Measurements from ENCODE around the gene CHRNA5.
"Not testable (repeated sequence)": the region's sequence is repeated elsewhere in the genome, so short reads cannot be mapped to it uniquely, and the experiment has no call there.

The CHRNA5 gene

DNA sequence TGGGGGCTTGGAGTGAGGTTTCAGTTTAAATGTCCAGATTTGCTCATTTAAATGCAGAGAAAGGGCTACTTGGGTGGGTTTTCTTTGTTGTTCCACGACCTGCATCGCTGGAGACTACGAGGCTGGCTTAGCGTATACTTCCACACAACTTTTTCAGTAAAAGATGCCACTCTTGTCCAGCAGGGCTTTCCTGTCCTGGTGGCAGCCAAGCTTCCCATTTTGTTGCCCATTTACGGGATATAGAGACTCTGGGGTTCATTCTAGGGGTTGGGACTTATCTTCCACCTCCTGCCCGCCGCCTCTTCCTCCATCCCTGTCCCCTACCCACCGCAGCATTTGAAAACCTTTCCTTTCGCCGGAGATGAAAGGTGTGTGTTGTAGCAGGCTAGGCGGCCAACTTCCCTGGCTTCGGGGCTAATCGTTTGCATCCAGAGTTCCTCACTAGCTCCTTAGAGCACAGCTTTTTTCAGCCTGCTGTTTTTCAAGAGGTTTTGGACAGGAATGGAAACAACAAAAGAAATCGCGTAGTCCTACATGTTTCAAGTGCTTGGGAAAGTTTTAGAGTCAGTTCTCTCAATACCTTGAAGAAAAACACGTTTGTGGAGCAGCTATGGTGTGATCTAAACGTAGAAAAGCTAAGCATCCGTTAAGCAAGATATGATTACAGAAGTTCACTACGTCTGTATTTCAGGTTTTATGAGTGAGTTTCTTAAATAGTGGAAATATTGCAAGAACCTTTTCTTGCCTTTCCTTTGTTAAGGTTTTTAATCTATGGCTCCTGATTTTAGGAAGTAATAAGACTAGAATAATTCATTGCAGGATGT is 843 bp downstream of the CHRNA5 start:
- ATAC-seq, result no peak

DNA sequence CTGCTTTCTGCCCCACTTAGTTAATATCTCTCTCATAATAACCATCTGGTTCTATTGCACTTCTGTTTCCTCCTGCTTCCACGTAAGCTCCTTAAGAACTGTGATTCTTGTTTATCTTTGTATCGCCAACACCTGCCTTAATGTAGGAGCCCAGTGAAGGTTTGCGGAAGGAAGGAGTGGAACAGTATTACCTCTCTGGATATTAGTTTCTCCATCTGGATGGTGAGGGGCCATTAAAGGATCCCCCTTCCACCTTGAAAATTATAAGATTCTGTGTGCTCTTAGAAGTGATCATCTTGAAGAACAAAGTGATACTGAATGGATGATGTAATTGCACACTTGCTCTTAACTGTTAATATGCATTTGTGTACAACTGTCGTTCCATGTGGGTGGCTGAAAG is 2.2 kb downstream of the CHRNA5 start:
- ATAC-seq, result no peak

DNA sequence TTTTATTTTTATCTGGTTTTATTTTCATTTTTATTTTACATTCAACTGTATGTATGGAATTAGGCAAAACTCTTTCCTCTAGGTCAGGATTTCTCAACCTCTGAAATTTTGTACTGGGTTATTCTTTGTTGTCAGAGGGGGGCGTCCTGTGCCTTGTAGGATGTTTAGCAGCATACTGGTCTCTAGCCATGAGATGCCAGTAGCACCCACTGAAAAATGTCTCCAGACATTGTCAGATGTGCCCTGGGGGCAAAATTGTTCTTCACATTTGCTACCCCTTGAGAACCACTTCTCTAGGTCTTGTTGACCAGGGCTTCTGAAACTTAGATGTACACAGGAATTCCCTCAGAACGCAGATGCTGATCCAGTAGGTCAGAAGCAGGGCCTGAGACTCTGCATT is 5.4 kb downstream of the CHRNA5 start:
- ATAC-seq, result no peak

DNA sequence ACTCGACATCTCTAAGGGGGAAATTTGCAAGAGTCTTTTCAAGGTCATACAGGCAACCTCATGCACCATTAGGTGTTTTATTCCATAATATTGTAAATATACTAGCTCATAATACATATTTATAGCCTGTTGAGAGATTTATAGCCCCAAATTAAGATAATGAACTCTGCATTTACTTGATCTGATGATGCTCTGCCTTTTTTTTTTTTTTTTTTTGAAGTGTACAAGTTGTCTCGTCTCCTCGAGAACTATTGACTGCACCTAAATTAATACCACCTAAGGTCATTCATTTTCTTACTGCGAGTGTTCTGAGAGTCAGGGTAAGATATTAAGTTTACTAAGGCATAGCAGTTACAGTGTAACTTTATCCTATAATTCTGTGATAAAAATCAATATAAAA is 6.1 kb downstream of the CHRNA5 start:
- ATAC-seq, result no peak

DNA sequence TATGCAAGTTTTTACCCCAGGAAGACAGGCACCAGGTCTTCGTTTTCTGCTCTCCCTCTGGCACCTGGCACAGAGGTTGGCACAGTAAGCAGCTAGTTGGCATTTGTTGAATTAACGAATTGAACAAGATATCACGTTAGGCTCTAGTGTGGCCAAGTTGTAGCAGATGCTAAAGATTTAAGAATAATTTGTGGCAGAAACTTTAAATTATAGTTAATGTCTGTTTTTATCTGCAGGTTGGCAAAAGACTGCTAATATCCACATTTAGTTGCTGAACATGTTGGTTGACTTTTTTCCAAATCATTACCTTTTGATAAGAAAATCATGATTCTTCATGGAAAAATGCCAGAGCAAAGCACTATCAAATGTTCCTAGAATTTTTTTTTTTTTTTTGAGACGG is 8.1 kb downstream of the CHRNA5 start:
- no peak for ATAC-seq

DNA sequence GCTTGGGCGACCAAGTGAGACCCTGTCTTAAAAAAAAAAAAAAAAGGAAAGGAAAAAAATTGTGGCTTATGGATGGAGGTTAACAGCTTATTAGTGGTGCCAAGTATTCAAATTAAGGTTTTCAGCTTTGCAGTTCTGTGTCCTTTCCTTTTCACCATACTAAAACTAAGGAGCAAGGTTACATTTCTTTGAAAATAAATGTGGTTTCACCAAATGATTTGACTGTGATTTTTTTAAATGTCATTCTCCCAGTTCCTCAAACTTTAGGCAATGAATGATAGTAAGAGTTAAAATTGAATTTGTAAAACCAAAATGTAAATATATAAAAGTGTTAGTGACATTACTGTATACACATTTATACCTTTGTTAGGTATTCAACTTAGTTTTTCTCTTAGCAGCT is 9.6 kb downstream of the CHRNA5 start:
- no peak for ATAC-seq

DNA sequence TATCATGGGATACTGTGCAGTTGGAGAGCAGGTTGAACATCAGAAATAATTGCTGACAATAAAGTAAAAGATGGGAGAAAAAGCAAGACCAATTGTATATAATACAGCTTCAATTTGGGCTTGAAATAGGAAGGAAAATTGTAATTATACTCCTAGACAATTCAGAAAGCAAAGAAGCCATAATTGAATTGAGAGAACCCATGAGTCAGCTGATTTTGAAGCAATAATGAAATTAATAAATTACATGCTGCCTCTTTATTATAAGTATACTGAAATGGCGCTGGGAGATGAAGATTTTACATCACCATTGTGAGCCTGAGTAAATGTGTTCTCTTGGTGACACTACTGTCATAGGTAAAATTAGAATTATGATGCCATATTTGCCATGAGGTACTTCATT is 32.3 kb downstream of the CHRNA5 start:
- no peak for ATAC-seq

DNA sequence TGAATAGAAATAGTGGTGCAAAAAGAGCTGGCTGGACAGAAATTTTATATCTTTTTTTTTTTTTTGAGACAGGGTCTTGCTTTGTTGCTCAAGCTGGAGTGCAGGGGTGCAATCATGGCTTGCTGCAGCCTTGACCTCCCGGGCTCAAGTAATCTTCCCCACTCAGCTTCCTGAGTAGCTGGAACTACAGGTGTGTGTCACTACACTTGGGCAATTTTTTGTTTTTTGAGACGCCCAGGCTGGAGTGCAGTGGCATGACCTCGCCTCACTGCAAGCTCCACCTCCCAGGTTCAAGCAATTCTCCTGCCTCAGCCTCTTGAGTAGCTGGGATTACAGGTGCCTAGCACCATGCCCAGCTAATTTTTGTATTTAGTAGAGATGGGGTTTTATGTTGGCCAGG is 33.0 kb downstream of the CHRNA5 start:
- ATAC-seq, result no peak

DNA sequence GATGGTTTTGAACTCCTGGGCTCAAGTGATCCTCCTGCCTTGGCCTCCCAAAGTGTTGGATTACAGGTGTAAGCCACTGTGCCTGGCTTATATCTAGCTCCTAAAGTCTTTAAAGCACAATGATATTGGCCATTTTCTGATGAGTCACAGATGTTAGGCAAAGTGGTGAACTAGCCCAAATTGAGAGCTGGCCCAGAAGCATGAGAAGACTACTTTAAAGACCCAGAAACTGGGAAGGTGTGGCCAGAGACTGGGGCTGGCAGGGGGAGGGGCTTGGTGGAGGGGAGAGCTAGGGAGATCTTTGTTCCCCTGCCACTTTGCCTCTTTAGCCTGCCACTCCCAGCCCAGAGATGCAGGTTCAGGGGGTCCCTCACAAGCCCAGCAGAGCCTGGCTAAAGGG is 33.9 kb downstream of the CHRNA5 start:
- no peak for ATAC-seq

DNA sequence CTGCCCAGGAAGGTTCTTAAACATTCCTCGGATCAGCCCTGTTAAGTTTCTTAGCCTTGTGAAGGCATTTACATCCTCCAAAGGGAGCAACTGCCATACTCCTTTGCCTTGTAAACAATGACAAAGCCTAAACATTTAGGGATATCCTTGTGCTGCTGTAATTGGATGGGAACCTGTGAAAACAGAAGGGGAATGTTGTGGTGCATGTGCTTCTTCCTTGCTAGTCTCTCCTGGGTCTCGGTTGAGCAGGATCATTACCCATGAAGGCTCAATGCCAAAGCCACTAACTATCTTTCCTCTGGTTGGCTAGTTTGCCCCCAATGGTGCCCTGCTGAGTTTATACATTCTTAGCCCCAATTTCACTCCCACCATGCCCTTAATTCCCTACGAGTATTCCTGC is 38.1 kb downstream of the CHRNA5 start:
- no peak for ATAC-seq

DNA sequence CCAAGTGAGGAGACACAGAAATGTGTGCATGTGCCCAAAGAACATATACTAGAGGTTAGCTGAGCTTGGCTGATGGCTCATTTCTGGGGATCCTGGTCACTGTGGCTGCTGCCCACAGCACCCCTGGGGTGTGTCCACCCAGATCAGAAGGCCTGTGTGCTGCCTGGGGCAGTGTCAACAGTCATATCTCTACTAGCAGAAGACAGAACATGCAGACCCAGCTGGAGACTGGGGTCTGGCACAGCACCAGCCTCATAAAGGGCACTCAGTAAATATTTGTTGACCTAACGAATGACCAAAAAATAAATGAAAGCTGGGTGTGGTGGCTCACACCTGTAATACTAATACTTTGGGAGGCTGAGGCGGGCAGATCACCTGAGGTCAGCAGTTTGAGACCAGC is 39.1 kb downstream of the CHRNA5 start:
- ATAC-seq, result no peak

DNA sequence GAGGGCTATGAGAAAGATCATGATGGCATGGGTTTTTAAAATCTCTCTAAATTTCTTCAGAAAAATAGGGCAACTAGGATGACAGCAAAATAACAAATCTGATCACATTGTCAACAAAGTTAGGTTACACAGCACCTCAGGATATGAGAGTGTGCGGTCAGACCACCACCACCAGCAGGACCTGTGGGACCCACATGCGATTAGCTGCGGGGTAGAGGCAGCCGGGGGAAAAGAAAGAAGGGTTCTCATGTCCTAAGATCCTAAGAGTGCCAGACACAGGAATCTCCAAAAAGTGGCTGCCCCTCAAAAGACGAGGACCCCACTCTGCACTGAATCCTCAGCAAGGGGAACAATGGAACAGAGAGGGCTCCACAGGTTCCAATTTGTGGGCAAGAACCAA is 39.9 kb downstream of the CHRNA5 start:
- ATAC-seq, result no peak

DNA sequence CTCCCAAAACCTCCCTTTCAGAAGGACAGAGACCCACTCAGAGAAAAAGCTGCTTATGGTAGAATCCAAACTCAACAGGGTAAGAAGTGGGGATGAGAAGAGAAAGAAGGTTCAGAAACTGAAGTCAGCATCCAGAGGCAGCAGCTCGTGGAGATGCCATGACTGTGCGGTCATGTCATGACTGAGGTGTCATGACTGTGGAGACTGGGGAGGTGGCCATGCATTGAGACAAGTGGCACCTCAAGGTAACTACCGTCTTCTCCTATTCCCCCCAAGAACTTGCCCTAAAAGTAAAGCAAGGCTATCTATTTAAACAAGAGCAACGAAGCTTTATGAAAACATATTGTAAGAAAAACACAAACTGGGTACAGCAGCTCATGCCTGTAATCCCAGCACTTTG is 40.4 kb downstream of the CHRNA5 start:
- ATAC-seq, result no peak

DNA sequence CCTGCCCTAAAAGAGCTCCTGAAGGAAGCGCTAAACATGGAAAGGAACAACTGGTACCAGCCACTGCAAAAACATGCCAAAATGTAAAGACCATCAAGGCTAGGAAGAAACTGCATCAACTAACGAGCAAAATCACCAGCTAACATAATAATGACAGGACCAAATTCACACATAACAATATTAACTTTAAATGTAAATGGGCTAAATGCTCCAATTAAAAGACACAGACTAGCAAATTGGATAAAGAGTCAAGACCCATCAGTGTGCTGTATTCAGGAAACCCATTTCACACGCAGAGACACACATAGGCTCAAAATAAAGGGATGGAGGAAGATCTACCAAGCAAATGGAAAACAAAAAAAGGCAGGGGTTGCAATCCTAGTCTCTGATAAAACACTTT is 44.2 kb downstream of the CHRNA5 start:
- not testable (repeated sequence) for ATAC-seq

DNA sequence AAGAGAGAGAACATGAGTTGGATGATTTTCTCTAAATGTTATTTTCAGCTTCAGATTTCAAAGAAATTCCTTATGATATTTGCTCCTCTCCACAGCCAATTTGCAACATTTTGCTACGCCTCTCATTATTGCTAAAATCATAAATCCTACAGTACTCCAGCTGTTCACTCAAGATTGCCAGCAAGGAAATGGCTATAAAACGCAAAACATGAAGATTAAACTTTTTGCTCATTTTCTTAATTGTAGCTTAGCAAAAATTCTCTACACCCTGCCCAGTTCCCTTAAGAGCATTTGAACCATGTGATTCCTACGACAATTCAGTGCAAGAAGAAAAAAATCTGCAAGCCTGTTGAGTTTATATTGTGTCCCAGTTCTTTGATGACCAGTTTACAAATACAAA is 48.7 kb downstream of the CHRNA5 start:
- no peak for ATAC-seq

DNA sequence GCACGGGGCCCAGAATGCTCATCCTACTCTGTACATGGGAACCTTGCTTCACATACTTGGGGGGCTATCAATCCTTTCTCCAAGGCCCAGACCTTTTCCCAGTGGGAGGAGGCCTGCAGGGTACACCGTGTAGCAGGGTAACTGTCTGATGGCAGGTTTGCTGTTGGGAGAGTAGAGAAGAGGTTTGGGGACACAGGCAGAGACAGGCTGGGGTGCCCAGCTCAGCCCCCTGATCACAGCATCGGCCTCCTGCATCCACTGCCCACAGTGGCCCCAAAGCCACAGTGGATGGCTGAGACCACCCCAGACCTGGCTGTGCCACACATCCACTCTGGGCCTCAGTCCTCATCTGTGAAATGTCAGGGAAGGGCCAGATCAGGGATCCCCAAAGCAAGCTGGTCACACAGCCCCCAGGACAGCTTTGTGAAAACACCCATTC is 49.9 kb downstream of the CHRNA5 start:
- no peak for ATAC-seq

DNA sequence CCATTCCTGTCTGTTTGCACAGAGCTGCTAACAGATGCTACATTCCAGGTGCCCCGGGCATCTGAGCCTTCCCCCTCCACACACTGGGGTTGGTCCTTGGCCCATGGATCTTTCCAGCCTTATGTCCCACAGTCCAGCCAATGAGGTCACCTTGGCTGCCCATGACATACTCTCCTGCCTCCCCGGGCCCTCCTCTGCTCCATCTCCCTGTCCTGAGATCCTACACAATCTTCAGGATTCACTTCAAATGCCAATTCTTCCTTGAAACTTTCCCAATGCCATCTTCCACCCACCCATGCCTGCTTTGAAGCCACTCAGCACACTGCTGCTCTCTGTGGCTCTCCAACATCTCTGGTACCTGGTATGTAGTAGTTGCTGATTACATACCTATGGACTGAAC is 51.2 kb downstream of the CHRNA5 start:
- no peak for ATAC-seq

DNA sequence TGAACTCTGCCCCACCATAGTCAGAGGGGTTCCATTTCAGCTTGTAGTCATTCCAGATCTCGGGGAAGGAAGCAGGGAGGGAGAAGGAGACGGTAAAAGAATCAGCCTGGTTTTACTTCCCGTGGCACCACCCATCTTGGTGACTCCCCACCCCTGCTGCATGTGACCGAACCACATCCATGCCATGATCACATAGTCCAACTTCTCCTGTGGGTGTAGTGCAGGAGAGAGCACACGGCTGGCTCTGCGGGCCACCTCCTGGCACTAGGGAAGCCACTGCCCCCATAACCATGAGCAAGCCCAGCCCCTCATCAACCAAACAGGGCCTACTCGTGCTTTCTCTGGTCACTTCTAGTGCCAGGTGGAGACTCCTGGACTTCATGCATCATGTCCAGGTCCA is 51.8 kb downstream of the CHRNA5 start:
- no peak for ATAC-seq

DNA sequence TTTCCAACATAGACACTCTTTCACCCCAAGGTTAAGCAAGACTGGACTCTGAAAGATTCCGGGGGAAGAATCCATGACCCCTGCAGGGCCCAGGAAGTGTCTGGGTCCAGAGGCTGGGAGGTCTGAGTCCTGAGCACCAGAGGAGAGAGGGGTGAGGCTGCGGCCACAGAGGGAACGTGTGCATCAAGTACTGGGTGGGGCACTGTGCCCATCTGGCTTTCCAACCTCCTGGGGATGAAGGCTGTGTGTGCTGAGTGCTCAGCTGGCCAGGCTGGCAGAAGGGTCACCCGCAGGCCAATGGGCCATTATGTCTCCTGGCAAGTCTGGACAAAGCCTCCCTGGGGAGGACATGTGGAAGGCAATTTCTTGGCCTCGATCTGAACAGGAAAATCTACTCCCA is 52.2 kb downstream of the CHRNA5 start:
- ATAC-seq, result no peak

DNA sequence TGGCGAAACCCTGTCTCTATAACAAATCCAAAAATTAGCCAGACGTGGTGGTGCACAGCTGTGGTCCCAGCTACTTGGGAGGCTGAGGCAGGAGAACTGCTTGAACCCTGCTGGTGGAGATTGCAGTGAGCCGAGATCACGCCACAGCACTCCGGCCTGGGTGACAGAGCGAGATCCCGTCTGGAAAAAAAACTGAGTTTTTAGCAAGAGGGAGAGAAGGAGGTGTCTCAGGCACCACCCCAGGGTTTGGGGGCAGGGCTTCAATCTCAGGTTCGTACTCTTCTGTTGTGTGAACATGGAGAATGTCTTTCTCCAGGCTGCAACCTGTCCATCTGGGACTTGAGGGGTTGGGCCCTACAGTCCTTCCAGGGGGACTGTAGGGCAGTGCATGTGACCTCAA is 52.7 kb downstream of the CHRNA5 start:
- no peak for ATAC-seq

DNA sequence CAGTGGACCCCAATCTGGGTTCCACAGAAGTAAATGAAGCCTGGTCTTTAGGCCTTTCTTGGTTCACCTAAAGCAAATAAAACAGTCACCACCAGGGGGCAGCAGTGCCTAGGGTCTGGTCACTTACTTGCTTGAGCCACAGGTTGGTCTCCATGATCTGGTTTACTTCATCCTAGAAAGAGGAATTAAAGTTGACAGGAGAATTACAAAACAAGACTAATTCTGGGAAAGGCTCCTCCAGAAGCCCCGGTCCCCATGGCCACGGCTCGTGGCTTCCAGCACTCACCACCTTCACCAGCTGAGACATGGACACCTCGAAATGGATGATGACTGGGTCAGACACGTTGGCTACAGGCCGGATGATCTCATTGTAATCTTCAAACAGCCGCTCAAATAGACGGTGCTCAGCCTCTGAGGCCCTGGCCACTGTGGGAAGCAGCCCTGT is 53.2 kb downstream of the CHRNA5 start:
- peak in 1 of 2 donors; percentile 23 for ATAC-seq

DNA sequence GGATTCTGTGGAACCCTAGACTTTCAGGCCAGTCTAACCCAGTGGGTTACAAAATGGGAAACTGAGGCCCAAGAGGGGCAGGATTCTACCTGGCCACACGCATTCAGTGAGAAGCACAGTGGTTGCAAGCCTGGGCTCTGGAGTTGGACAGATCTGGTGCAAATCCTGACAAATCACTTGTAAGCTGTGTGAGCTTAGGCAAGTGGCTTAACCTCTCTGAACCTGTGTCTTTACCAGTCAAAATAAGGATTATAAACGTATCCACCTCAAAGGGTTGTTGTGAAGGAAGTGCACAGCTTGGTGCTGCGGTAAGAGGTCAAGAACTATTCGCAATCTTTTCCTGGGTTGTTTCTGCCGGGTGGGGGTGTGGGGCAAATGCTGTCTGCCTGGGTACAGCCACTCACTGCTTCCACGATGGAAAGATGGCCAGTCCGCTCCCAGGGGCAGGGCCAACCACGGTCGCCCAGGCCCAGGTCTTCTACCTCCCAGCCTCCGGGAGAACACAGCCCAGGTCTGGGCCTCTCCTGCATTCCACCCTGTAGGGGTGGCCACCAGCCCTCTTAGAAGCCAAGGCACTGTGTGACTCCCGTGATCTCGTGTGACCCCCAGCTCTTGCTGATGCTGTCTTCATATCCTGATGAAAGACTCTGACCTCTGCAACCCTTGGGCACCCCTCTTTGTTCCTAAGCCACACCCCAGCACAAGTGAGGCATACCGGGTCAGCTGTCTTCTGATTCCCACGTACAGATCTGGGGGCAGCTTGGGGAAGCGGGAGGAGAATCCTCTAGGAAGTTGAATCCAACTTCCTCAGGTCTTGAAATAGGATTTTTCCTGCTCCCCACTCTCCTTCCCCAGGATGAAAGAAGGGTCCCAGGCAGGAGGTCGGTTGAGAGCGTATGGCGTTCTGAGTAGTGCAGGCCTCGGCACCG is 54.0 kb downstream of the CHRNA5 start:
- no peak for ATAC-seq

DNA sequence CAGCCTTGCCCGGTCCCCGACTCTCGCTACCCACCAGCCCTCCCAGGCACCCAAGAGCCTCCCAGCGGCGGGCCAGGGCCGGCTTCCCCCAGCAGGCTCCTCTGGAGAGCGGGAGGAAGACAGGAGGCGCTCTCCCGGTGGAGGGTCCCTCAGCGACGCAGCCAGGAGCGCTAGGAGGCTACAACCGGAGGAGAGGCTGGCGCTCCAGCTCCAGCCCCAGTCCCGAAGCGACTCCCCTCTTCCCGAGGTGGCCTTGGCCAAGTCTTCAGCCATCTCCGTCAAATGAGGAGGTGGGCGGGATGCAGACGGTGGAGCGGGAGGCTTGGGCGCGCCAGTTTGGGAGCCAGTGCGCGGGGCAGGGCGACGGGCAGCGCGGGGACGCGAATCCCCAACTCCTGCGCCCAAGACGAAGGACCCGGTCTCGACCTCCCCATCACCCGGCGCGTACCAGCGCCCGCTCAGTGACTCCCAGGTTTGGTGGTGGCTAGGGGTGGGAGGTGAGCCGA is 54.8 kb downstream of the CHRNA5 start:
- ATAC-seq, result no peak

Measured in activated CD4-positive, CD25-positive, alpha-beta regulatory T cell treated with anti-CD3 and anti-CD28 coated beads, Interleukin-2, amount 50 U/mL, for 24 hours (primary cell).